Stimulated activated naive CD4-positive, alpha-beta T cell (primary cell): ENCODE results near the gene CXCL13.
A peak's percentile ranks its signal among the peaks of the same experiment; 100 is the strongest.
"Not testable (repeated sequence)": the region's sequence is repeated elsewhere in the genome, so short reads cannot be mapped to it uniquely, and the experiment has no call there.

Experiments used
- DNase-seq, 6 experiments: peaks; one replicate each; lab custom pipeline; 2025; lab: John Stamatoyannopoulos, UW

CXCL13 gene

DNA sequence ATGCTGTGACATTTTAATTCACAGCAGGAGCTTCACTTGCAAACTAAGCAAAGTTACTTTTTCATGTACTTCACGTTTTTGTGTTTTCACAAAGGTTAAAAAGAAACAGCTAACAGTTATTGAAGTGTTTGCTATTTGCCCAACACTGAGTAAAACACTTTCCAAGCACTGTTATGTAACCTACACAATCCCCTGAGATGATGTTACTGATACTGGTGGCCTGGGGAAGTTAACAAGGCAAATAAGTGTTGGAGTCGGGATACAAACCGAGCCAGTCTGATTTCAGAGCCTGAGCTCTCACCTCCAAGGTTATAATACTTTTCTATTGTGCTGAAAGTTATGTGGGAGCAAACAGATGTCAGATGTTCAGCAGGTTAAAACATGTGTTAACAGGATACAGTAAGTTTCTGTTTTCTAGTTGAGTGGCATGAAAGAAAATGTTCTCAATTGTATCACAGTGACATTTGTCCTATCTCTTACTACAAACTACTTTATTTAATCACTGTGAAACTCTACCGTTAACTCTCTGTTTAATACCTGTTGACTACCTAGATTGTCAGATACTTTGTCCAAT lies 3.9 kb upstream of the CXCL13 start:
- no peak for DNase-seq

DNA sequence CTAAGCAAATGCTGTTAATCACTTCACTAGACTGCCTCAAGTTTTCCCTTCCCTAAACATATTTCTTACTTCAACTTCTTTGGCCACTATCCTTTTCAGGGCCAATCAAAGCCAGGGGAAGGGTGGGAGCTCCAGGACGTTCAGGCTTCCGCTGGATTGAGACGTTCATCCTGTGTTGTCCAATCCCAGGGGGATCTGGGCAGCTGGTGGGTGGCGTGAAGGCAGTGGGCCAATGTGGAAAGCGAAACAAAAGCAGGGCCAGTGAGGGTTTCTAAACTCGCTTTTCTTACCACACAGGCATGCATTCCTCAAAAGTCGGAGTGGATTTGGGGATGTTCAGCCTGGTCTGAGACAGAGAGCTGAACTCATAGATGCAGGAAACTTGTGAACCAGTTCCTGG lies 7.6 kb downstream of the CXCL13 start:
- DNase-seq = no peak

GRCh38 chr4:77615153-77615552 lies 9.5 kb downstream of the CXCL13 start:
- no peak for DNase-seq

DNA sequence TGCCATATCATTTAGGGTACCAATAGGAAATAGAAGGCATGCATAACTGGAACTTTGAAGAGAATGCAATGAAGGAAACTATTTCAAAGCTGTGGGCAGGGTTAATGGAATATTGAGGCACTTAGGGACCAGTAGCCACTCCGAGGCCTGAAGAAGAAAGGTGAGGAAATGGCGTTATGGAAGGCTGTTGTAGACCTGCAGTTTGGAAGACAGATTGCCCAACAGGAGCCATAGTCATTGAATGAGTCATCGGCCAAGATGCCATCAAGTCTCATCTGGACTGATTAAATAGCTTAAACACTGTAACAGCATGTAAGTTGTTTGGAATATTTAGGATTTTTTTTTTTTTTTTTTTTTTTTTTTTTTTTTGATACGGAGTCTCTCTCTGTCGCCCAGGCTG lies 11.6 kb downstream of the CXCL13 start:
- no peak for DNase-seq

DNA sequence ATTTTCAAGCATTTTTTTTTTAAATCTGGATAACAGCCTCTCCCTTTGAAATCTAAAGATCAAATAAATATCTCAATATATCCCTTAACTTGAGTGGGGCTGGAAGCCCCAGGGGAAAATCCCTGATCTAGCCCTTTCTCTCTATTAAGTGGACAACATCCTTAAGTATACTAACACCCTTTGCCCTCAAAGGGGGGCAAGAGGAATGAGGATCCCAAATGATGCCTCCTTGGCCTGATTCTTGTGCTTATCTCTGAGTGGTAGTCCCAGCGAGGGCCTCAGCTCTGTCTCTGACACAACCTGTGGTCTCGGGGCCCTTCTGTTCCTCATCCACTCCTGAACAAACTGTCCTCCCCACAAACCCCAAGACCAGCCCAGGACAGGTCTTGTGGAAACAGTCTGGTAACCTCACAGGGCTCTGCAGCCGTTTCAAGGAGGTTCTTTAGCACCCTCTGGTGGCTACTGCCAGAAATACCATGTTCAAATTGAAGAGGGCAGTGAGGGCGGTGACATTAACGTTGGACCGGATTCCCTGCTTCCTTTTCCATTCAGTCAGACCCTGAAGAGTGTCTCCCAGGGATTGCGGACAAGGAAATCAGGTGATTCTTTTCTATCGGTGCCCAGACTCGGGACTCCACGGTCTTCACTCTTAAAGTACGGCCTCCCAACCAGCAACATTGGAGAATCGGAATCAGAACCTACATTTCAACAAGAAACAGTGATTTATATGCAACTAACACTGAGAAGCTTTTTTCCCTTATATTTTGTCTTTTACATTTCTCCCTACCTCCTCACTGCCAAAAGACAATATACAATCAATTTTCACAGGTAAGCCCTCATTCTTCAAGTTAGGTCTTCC lies 13.0 kb downstream of the CXCL13 start:
- peak; percentile 9 to 60 (median 20) for DNase-seq

- DNase-seq = no peak
Observed at GRCh38 chr4:77619408-77619807, 13.8 kb downstream of the CXCL13 start.

DNA sequence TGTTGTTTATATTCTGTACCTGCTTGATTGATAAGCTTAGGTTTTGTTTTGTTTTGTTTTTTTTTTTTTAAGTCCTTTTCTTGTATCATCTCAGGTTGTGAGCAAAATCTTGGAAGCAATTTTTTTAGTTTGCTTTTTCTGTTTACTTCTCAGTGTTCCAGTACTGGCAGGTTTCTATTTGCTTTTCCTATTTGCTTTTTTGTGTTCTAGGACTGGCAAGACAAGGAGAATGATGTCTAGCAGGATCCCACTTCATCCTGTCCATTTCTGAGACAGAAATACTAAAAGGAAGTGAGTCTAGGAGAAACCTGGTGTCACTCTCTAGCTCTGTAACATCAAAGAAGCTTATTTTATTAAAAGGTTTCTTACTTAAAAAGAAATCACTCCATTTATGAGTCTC lies 15.6 kb downstream of the CXCL13 start:
- no peak for DNase-seq

GRCh38 chr4:77623091-77623490 lies 17.5 kb downstream of the CXCL13 start:
- no peak for DNase-seq

GRCh38 chr4:77624213-77624612 lies 18.6 kb downstream of the CXCL13 start:
- DNase-seq = no peak

DNA sequence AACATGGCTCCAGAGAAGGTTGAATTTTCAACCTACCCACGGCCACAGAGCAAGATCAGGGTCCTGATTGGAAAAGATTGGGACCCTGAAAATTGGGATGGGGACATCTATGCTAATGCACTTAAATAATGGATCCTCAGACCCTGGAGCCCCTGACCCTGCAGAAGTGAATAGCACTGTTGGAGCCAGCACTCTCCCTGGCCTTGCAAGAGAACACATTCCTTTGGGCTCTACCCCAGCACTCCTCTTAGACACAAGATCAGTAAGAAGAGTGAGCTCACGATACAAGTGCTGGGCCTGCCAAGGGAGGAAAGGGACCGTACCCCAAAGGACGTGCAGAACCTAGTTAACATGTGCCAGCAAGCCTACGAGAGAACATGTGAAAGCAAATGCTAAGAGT lies 19.9 kb downstream of the CXCL13 start:
- DNase-seq = no peak

DNA sequence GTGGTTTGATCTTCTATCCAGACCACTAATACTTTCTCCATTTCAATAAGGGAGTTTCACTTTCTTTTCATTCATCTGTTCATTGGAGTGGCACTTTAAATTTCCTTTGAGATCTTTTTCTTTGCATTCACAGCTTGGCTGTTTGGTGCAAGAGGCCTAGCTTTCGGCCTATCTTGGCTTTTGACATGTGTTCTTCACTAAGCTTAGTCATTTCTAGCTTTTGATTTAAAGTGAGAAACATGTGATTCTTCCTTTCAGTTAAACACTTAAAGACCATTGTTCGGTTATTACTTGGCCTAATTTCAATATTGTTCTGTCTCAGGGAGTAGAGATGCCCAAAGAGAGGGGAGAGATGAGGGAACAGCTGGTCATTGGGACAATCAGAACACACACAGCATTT lies 24.3 kb downstream of the CXCL13 start:
- DNase-seq = no peak

DNA sequence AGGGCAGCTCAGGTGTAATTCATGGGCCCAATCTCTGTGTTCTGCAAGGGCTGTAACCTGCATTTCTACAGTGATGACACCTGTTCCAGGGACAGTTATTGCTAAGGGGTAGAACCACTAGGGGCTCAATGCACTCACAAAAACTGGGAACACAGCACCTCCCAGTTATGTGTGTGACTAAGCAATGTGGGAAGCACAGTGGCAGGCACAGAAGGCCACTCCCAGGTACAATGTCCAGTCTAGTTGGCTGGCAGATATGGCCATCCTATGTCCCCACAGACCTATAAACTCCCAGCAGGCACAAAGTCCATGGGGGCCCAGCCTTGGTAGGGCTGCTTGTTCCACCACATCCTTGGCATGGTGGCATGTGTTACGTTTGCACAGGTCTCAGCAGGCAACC lies 25.7 kb downstream of the CXCL13 start:
- no peak for DNase-seq

GRCh38 chr4:77634132-77634785 lies 28.6 kb downstream of the CXCL13 start:
- DNase-seq = no peak

- DNase-seq = no peak
Observed at GRCh38 chr4:77635246-77635645, 29.6 kb downstream of the CXCL13 start.

- DNase-seq = no peak
Observed at GRCh38 chr4:77635876-77636275, 30.3 kb downstream of the CXCL13 start.

DNA sequence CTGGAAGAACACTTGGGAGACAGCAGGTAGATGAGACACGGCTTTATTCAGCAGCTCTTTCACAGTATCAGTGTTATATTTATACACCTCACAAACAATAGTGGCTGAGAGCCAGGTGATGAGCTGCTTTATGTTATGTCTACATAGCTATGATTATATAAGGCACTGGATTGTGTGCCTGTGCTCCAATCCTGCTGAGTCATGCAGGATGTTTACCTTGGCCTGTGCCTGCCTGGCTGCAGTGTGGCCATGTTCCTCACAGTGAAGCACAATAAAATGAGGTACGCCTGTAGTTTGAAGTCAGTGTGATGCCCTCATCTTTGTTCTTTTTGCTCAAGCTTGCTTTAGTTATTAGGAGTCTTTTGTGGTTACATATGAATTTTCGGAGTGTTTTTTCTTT lies 31.3 kb downstream of the CXCL13 start:
- no peak for DNase-seq

DNA sequence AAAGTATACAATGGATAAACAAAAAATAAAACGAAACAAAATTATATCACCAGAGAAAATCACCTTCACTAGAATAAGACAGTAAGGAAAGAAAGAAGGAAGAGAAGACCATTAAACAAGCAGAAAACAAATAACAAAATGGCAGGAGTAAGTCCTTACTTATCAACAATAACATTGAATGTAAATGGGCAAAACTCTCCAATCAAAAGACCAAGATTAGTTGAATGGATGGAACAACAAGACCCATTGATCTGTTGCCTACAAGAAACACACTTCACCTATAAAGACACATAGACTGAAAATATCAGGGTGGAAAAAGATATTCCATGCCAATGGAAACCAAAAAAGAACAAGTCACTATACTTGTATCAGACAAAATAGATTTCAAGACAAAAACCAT lies 38.4 kb downstream of the CXCL13 start:
- DNase-seq = not testable (repeated sequence)

- DNase-seq = no peak
Observed at GRCh38 chr4:77650787-77651186, 45.2 kb downstream of the CXCL13 start.

DNA sequence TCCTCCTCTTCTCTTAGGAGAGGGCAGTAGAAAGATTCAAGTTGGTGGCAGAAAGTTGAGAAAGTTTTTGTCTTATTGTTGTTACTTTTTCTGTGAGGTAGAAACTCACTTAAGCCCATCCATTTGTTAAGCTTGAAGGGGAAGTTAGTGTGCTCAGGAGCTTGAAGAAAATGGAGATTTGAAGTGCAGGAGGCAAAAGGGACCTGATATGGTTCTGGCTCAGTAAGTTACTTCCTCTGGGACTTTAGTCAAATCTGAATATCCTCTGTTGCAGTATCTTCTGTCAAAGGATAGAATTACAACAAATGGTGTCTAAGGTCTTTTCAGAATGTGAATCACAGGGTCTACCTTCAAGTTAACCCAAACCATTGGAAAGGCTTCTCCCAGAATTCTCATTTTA lies 46.2 kb downstream of the CXCL13 start:
- DNase-seq = no peak

- DNase-seq = no peak
Observed at GRCh38 chr4:77652237-77652897, 46.7 kb downstream of the CXCL13 start.

- no peak for DNase-seq
Observed at GRCh38 chr4:77653162-77653758, 47.6 kb downstream of the CXCL13 start.

- DNase-seq = not testable (repeated sequence)
Observed at GRCh38 chr4:77660318-77660717, 54.7 kb downstream of the CXCL13 start.
